8988T (cell line): ENCODE data around the gene KIF25.
A peak's percentile ranks its signal among the peaks of the same experiment; 100 is the strongest.

ENCODE experiments used
- DNase-seq: peaks from one replicate; pipeline ENCODE4 v3.0.0; 2011

Gene KIF25

GRCh38 chr6:168053086-168053956, 55.9 kb downstream of the KIF25 start:
- DNase-seq = no peak

GRCh38 chr6:168053957-168054471, 56.5 kb downstream of the KIF25 start:
- DNase-seq = no peak

GRCh38 chr6:168054765-168055560, 57.5 kb downstream of the KIF25 start:
- no peak for DNase-seq

GRCh38 chr6:168055696-168056489, 58.4 kb downstream of the KIF25 start:
- DNase-seq = no peak

GRCh38 chr6:168056892-168057527, 59.5 kb downstream of the KIF25 start:
- DNase-seq = no peak

GRCh38 chr6:168057836-168058235, 60.4 kb downstream of the KIF25 start:
- DNase-seq = no peak

- no peak for DNase-seq
Measured at GRCh38 chr6:168058691-168059551, 61.5 kb downstream of the KIF25 start.

- DNase-seq = peak; percentile 68
Measured at GRCh38 chr6:168060521-168060931, 63.1 kb downstream of the KIF25 start.

GRCh38 chr6:168061269-168062210, 64.1 kb downstream of the KIF25 start:
- DNase-seq = no peak

- DNase-seq = no peak
Measured at GRCh38 chr6:168062346-168063289, 65.1 kb downstream of the KIF25 start.

GRCh38 chr6:168063431-168063830, 66.0 kb downstream of the KIF25 start:
- no peak for DNase-seq

- DNase-seq = no peak
Measured at GRCh38 chr6:168064226-168064807, 66.8 kb downstream of the KIF25 start.

GRCh38 chr6:168067081-168067759, 69.7 kb downstream of the KIF25 start:
- no peak for DNase-seq

GRCh38 chr6:168070804-168071203, 73.3 kb downstream of the KIF25 start:
- DNase-seq = no peak

- DNase-seq = peak; percentile 91
Measured at GRCh38 chr6:168071620-168072019, 74.1 kb downstream of the KIF25 start.

GRCh38 chr6:168072261-168072660, 74.8 kb downstream of the KIF25 start:
- no peak for DNase-seq

- DNase-seq = no peak
Measured at GRCh38 chr6:168072730-168073129, 75.3 kb downstream of the KIF25 start.
